GM12865 (cell line): ENCODE results near the gene NEK3.
"Not testable (repeated sequence)": the region's sequence is repeated elsewhere in the genome, so short reads cannot be mapped to it uniquely, and the experiment has no call there.

ENCODE experiments used
- DNase-seq: peaks from one replicate; pipeline ENCODE4 v3.0.0; 2010; ENCODE audit warnings: low read depth
- H3K4me3 ChIP-seq: 2 replicates; pipeline ENCODE4 v1.5.1; 2011; ENCODE audit warnings: mild to moderate bottlenecking, low read depth, low read length, control low read depth
- CTCF ChIP-seq: IDR thresholded peaks from 2 replicates; pipeline ENCODE4 v1.5.1; 2011; ENCODE audit warnings: low read length, control low read depth, low read depth, inconsistent platforms; ENCODE audit not compliant: insufficient read depth; ENCODE audit errors: missing control alignments

NEK3 gene

GRCh38 chr13:52104624-52105023, 54.8 kb downstream of the NEK3 start:
- no peak for DNase-seq
- H3K4me3 ChIP-seq = no peak overlapping the region
- no peak for TF ChIP-seq CTCF

GRCh38 chr13:52103386-52103785, 56.0 kb downstream of the NEK3 start:
- no peak for DNase-seq
- no peak for TF ChIP-seq CTCF
- no peak overlapping the region for H3K4me3 ChIP-seq

GRCh38 chr13:52102423-52102822, 57.0 kb downstream of the NEK3 start:
- H3K4me3 ChIP-seq, DNase-seq: not testable (repeated sequence)

- no peak for TF ChIP-seq CTCF
- H3K4me3 ChIP-seq = no peak overlapping the region
- no peak for DNase-seq
Observed at GRCh38 chr13:52097197-52097596, 62.2 kb downstream of the NEK3 start.

- no peak for DNase-seq
- no peak overlapping the region for H3K4me3 ChIP-seq
- TF ChIP-seq CTCF = no peak
Observed at GRCh38 chr13:52096748-52097147, 62.6 kb downstream of the NEK3 start.

GRCh38 chr13:52096062-52096461, 63.3 kb downstream of the NEK3 start:
- TF ChIP-seq CTCF = no peak
- no peak for DNase-seq
- H3K4me3 ChIP-seq = no peak overlapping the region

- DNase-seq = no peak
- no peak overlapping the region for H3K4me3 ChIP-seq
- TF ChIP-seq CTCF = no peak
Observed at GRCh38 chr13:52092087-52092486, 67.3 kb downstream of the NEK3 start.

GRCh38 chr13:52091473-52091872, 67.9 kb downstream of the NEK3 start:
- TF ChIP-seq CTCF = no peak
- no peak overlapping the region for H3K4me3 ChIP-seq
- DNase-seq = no peak
